ENCODE measurements around the gene FOXI1.
"Not testable (repeated sequence)": the region's sequence is repeated elsewhere in the genome, so short reads cannot be mapped to it uniquely, and the experiment has no call there.

FOXI1 gene

GRCh38 chr5:170092455-170093101 is 13.1 kb upstream of the FOXI1 start:
- TF ChIP-seq, protein P1, sequence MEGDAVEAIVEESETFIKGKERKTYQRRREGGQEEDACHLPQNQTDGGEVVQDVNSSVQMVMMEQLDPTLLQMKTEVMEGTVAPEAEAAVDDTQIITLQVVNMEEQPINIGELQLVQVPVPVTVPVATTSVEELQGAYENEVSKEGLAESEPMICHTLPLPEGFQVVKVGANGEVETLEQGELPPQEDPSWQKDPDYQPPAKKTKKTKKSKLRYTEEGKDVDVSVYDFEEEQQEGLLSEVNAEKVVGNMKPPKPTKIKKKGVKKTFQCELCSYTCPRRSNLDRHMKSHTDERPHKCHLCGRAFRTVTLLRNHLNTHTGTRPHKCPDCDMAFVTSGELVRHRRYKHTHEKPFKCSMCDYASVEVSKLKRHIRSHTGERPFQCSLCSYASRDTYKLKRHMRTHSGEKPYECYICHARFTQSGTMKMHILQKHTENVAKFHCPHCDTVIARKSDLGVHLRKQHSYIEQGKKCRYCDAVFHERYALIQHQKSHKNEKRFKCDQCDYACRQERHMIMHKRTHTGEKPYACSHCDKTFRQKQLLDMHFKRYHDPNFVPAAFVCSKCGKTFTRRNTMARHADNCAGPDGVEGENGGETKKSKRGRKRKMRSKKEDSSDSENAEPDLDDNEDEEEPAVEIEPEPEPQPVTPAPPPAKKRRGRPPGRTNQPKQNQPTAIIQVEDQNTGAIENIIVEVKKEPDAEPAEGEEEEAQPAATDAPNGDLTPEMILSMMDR (IDR thresholded peaks at IDR 0.05; ENCODE audit: low read length, missing control alignments), result no peak
- no peak for DNase-seq (ENCODE audit: low read depth)
- H3K4me3 ChIP-seq (replicated peaks; ENCODE audit: low read depth, low read length), result no peak overlapping the region

DNA sequence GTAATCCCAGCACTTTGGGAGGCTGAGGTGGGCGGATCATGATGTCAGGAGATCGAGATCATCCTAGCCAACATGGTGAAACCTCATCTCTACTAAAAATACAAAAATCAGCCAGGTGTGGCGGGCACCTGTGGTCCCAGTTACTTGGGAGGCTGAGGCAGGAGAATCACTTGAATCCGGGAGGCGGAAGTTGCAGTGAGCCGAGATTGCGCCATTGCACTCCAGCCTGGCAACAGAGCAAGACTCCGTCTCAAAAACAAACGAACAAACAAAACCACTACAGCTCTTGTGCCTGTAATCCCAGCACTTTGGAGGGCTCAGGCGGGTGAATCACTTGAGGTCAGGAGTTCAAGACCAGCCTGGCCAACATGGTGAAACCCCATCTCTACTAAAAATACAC is 11.4 kb upstream of the FOXI1 start:
- H3K4me3 ChIP-seq (replicated peaks; ENCODE audit: low read depth, low read length); DNase-seq (ENCODE audit: low read depth): not testable (repeated sequence)

DNA sequence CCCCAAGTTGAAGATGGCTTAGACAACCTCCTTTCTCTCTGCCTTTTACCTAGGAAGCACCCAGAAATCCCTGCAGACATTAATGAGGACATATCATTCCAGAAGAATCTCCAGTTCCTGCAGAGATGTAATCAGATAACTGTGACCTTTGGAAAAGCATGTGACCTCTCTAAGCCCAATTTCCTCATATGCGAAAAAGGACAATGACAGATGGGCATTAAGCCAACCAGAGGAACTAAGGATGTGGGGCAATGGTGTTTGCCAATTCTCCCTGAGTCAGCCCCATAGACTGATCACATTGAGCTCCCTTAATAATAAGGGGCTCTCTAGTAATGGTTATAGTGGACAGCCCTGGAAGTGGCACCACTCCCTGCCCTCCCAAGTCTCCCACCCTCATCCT is 10.1 kb upstream of the FOXI1 start:
- TF ChIP-seq, protein P1 (IDR thresholded peaks at IDR 0.05; ENCODE audit: low read length, missing control alignments), result no peak
- H3K4me3 ChIP-seq (replicated peaks; ENCODE audit: low read depth, low read length), result no peak overlapping the region
- no peak for DNase-seq (ENCODE audit: low read depth)

- no peak overlapping the region for H3K4me3 ChIP-seq (replicated peaks; ENCODE audit: low read depth, low read length)
- no peak for DNase-seq (ENCODE audit: low read depth)
- TF ChIP-seq, protein P1 (IDR thresholded peaks at IDR 0.05; ENCODE audit: low read length, missing control alignments), result no peak
These were observed 7.8 kb upstream of the FOXI1 start for GRCh38 chr5:170097934-170098333.

DNA sequence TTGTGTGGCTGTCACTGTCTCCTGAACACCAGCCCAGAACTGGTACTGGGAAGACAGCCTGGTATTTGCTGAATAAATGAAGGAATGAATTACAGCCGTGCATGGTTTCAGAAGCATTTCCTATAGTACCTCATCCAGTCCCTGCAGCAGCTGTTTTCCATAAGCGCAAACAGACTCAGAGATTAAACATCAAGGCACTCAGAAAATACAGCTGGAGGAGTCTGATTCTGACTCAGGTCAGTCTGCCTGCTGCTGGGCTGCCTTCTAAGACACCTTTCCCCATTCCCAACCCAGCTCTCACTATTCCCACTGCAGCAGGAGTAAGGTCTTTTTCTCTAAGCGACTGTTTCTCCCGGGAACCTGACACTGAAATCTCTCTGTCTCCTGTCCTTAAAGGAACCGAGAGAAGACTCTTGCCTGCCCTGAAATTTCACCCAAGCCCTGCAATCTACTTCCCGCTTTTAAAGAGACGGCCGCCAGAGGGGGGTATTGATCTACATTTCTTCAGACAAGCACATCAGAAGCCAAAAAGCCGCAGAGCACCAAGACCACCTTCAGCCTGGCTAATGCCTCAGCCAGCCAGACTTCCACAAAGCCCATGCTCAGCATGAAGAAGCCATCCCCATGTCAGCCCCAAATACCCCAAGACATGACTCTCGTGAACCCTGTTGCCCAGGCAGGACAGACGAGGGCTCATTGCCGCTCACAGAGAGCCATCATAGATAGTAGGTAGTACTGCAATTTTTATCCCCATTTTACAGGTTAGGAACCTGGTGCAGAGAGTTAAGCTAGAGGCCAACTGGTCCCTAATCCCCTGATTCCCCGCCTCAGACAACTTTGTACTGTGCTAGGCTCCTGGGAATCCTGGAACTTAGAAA is 5.4 kb upstream of the FOXI1 start:
- DNase-seq (ENCODE audit: low read depth), result peak; percentile 86
- TF ChIP-seq, protein P1 (IDR thresholded peaks at IDR 0.05; ENCODE audit: low read length, missing control alignments), result peak; percentile 70
- H3K4me3 ChIP-seq (replicated peaks; ENCODE audit: low read depth, low read length), result no peak overlapping the region

DNA sequence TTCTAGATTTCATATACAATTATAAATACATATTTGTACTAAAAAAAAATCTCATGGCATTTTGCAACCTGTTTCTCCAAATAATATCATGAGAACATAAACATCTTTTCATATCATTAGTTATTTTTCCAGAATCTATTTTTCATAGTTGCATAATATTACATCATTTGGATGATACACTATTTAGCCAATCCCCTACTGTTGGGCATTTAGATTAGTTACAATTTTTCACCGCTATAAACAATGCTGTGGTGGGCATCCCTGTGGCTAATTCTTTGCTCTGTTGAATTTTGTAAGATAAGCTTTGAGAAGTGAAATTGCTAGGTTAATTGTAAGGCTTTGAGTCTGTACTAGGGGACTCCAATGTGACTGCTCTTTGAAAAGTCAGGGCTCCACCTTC is 2.2 kb upstream of the FOXI1 start:
- DNase-seq (ENCODE audit: low read depth), result no peak
- no peak overlapping the region for H3K4me3 ChIP-seq (replicated peaks; ENCODE audit: low read depth, low read length)
- TF ChIP-seq, protein P1 (IDR thresholded peaks at IDR 0.05; ENCODE audit: low read length, missing control alignments), result no peak

DNA sequence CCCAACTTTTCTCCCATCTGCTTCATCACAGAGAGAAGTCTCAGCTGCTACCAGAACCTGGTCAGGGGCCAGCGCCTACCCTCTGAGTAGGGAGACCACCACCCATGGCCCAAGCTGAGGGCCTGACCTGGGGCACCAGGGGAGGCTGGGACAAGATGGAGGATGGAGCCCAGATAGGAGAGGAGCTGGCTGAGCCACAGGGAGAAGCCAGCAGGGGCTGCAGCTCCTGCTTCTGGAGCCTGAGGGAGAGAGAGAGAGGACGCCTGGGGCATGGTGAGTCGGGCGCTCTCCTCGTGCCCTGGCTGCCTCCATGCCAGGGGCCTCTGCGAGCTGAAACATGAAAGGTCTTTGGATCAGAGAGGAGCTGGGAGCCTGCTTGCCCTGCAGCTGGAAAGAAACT is 1.4 kb upstream of the FOXI1 start:
- TF ChIP-seq, protein P1 (IDR thresholded peaks at IDR 0.05; ENCODE audit: low read length, missing control alignments), result no peak
- no peak overlapping the region for H3K4me3 ChIP-seq (replicated peaks; ENCODE audit: low read depth, low read length)
- DNase-seq (ENCODE audit: low read depth), result no peak
